Retinal pigment epithelial cell (primary cell): ENCODE measurements around the gene TRIM68.
A peak's percentile ranks its signal among the peaks of the same experiment; 100 is the strongest.

ENCODE experiments used
- DNase-seq: peaks from one replicate; pipeline ENCODE4 v3.0.0-alpha.2; 2010; ENCODE audit warnings: low read depth
- H3K4me3 ChIP-seq: 2 replicates; pipeline ENCODE4 v1.5.1; 2011; ENCODE audit warnings: mild to moderate bottlenecking, low read length, control low read depth, moderate library complexity
- TF ChIP-seq, protein P1 (sequence below): conservative IDR thresholded peaks from 2 replicates; pipeline ENCODE4 v1.5.1; 2011; ENCODE audit warnings: low read depth, low read length, control low read depth, inconsistent platforms

The TRIM68 gene

DNA sequence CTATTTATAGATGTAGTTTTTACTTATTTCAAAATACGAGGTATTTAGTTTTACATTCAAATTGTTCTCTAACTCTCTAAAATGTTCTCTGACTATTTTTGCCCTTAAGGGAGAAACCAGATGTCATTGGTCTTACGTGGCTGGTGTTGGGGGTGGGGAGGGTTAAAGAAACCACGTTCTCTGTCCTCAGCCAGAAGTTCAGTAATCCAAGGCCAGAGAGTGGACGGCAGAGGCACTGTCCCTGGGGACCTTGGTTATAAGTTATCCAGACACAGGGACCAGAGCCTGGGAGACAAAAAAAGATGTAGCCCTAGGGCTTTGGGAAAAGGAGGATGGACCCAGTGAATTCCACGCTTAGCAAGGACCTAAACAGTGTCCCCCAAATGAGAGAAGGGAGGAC is 35.0 kb upstream of the TRIM68 start:
- TF ChIP-seq, protein P1, sequence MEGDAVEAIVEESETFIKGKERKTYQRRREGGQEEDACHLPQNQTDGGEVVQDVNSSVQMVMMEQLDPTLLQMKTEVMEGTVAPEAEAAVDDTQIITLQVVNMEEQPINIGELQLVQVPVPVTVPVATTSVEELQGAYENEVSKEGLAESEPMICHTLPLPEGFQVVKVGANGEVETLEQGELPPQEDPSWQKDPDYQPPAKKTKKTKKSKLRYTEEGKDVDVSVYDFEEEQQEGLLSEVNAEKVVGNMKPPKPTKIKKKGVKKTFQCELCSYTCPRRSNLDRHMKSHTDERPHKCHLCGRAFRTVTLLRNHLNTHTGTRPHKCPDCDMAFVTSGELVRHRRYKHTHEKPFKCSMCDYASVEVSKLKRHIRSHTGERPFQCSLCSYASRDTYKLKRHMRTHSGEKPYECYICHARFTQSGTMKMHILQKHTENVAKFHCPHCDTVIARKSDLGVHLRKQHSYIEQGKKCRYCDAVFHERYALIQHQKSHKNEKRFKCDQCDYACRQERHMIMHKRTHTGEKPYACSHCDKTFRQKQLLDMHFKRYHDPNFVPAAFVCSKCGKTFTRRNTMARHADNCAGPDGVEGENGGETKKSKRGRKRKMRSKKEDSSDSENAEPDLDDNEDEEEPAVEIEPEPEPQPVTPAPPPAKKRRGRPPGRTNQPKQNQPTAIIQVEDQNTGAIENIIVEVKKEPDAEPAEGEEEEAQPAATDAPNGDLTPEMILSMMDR = no peak
- no peak for DNase-seq
- no peak overlapping the region for H3K4me3 ChIP-seq

DNA sequence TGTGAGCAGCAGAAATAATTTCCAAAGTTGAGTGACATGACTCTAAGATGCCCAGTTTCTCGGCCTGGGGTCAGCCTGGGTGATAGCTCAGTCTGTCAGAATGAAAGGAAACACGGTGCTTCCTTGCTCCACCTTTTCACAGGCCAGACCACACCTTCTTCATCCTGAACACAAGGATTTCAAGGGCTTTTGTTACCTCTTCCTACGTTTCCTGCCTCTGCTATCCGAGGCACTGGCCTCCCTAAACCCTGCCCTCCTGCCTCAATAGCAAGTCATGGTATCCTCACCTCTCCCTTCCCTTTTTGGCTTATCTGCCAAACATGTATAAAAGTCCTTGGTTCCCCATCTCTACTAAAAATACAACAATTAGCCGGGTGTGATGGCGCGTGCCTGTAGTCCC is 34.0 kb upstream of the TRIM68 start:
- TF ChIP-seq, protein P1 = no peak
- DNase-seq = no peak
- H3K4me3 ChIP-seq = no peak overlapping the region

DNA sequence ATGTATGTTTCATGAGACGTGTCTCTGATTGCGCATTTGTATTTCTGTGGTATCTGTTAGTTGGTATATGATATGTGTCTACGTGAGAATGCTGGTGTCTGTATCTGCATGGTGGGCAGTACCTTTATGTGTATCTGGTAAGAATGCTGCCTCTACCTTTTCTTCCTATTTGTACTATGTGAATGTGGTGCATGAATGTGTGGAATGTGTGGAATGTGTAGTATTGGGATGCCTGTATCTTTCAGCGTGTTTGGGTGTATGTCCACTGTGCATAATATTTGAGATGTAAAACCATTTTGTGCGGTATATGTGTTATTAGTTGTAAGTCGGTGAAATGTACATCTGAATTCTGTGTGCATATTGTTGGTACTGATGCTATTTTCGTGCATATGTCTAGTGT is 33.5 kb upstream of the TRIM68 start:
- H3K4me3 ChIP-seq = no peak overlapping the region
- TF ChIP-seq, protein P1 = no peak
- no peak for DNase-seq

DNA sequence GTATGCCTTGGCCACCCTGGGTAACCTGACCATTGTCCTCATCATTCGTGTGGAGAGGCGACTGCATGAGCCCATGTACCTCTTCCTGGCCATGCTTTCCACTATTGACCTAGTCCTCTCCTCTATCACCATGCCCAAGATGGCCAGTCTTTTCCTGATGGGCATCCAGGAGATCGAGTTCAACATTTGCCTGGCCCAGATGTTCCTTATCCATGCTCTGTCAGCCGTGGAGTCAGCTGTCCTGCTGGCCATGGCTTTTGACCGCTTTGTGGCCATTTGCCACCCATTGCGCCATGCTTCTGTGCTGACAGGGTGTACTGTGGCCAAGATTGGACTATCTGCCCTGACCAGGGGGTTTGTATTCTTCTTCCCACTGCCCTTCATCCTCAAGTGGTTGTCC is 31.9 kb upstream of the TRIM68 start:
- H3K4me3 ChIP-seq = no peak overlapping the region
- no peak for DNase-seq
- TF ChIP-seq, protein P1 = no peak

DNA sequence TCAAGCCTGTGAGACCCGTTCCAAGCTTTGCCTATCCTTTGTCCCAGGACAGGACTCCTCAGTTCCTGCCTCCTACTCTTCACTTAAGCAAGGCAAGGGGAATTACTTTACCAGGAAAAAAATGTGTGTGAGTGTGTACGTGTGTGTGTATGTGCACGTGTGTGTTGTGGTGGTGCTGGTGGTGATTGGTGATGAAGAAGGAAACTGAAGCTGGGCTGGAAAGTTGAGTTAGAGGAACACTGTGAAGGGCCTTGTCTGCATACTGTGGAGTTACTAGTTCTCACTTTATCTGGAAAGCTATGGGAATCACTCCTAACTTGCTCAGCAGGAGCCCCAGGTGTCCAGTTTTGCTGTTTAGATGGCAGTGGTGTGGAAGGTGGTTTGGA is 29.6 kb upstream of the TRIM68 start:
- no peak for DNase-seq
- H3K4me3 ChIP-seq = no peak overlapping the region
- TF ChIP-seq, protein P1 = no peak

DNA sequence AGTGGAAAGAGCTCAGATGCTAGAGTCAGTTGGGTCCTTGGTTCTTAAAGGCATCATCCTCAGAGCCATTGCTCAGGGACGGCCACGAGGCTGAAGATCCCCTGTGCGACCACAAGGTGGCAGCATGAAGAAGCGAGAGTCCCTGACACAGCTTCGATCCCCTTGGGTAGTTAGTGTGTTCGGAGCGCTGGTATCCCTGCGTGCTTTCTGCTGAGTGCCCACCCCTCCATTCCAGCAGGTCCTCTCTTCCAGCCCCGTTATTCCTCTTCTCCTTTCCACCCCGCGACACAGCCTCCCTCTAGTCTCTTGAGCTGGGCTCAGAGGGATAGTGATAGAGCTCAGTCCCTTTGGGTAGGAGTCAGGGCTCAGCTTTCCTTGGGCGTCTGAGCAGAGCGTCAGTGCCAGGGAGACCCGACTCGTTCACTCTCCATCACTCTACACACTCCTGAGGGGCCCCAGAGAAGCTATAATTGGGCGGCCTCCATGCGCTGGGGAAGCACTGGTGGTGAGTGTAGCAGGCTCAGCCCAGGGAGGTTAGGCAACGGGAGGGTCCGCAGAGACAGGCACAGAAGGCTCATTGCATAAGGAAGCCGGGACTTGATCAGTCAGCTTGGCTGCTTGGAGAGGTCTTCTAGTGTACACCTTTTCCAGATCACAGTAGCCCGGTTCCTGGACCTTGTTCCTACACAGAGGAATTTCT is 29.1 kb upstream of the TRIM68 start, which contains the start of gene OR51D1:
Gene OR51D1 (plus strand): TSS at position 516 of the 700 bp plus-strand sequence. CDS start 2,314 bp downstream, outside the sequence.
- H3K4me3 ChIP-seq = peak within 1 kb of the TSS; percentile 28

DNA sequence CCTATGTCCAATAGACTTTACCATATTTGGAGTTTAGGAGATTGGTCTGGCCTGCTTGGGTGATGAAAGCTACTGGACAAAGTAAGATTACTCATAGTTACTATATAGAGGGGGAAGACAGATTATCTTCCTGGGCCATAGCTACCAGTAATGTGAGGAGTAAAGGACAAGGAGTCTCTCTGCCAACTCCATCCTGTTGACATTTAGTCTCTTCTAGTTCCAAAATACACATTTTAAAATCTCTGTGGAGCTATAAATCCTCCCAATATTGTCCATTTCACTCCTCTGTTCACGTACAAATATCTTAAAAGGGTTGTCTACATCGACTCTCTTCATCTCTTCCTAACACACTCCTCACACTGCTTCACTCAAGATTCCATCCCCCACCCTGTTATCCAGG is 28.1 kb upstream of the TRIM68 start:
- TF ChIP-seq, protein P1 = no peak
- H3K4me3 ChIP-seq = no peak overlapping the region
- DNase-seq = no peak

More for the DNA sequence above, 29.1 kb upstream of the TRIM68 start, which contains the start of gene OR51D1:
- TF ChIP-seq, protein P1 = peak; percentile 93
- DNase-seq = no peak
